ENCODE data around the gene GNB3.

The GNB3 gene

DNA sequence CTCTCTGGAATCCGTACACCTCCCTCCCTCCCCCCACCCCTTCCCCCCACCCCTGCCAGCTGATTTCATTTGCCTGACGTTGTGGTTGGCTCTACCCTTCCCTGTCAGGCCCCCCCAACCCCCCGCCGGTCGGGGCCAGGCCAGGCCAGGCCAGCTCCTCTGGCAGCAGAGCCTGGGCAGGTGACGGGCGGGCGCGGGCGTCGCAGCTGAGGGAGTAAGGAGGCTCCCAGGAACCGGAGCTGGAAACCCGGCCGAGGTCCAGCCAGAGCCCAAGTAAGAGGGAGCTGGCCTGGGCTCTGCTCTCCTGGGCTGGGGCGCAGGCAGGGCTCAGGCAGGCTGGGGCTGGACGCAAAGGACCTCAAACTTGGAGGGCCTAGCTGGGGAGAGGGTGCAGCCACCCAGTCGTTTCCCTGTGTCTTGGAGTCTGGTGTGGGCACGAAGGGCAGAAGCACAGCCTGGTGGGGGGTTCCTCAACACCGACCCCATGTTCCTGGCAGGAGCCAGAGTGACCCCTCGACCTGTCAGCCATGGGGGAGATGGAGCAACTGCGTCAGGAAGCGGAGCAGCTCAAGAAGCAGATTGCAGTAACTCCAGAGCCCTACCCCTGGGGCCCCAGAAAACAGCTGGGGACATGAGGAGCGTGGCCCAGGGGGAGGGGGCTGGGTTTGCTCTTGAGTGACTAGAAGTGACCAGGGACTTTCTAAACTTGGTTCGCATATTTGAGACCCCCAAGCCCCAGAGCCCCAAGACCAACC is at the start of gene GNB3:
GNB3 (plus strand) TSS at position 165 of the 755 bp plus-strand sequence; CDS start at position 528, 363 bp downstream.
- DNase-seq: no peak

DNA sequence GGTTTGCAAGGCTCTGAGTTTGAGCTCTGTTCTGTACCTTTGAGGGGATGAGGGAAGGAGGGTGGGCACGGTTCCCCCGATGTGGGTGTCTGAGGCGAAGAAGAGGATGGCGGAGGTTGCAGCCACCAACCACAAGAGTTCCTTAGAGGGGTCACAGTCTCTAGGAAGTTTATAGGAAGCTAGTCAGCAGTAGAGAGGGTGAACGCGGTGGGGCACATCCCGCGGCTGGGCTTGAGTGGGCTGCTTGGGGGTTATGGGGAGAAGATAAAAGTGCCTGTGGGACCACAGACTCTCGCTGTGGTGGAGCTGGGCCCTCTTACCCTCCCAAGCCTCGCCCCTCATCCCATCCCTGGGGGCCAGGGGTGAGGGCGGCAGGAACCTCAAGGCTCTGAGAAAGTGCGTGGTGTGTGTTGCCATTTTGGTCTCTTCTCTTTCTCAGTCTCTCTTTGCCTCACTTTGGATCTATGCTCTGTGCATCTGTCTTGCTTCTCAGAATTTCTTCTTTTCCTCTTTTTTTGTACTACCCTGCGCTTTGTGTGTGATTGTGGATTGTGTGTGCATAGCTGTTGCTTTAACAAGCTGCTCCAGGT is 48.7 kb upstream of the GNB3 start:
- DNase-seq: no peak

DNA sequence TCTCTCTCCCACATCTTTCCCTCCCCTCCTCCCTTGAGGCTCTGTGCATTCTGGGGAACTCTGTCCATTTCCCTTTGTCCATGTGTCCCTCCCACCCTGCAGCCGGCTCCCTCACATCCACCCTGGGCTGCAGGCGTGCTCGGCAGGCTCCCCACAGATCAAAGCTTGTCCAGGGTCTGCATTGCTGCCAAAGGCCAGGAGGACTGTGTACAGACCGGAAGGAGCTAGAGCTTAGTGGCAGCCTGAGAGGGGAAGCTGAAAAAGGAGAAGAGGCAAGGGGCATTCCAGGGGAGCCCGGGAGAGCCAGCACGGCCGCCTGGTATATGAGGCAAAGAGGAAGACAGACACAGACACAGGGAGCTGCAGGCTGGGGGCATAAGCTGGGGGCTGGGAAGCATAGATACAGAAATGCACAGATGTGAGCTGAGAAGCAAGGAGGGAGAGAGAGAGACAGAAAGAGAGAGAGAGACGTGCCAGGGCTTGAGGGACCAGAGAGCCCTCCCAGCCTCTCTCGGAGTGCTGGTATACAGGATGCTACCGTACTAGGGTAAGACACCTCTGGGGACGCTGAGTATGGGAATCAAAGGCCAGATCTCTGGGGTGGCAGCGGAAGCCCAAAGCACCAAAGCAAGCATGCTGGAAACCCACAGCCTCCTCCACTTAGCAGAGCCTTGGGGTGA is 48.1 kb upstream of the GNB3 start:
- no peak for DNase-seq

DNA sequence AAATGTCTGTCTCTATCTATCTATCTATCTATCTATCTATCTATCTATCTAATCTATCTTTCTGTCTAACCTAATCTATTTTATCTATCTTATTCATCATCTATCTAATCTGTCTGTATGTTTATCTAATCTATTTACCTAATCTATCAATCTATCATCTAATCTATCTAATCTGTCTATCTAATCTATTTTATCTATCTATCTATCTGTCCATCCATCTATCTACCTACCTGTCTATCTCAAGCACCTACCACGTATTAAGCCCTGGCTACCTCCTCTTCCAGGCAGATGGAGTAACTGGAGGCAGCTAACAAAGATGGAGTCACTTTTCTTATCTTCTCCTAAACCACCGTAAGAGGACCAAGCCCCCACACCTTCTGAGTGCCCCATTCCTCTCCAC is 45.6 kb upstream of the GNB3 start:
- DNase-seq: no peak

DNA sequence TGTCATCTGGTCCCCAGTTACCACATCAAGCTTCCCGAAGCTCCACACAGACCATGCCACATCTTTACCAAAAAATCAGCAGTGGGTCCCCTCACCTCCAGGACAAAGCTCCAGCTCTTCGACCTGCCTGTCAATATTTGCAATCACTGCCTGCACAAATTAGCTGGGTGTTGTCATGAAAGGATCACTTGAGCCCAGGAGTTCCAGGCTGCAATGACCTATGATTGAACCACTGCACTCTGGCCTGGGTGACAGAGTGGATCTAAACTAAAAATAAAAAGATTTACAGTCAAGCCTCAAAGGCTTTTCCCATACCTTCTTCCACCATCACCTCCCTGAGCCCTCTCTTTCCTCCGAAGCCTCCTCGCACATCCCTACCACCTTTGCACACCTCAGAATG is 44.1 kb upstream of the GNB3 start:
- no peak for DNase-seq

DNA sequence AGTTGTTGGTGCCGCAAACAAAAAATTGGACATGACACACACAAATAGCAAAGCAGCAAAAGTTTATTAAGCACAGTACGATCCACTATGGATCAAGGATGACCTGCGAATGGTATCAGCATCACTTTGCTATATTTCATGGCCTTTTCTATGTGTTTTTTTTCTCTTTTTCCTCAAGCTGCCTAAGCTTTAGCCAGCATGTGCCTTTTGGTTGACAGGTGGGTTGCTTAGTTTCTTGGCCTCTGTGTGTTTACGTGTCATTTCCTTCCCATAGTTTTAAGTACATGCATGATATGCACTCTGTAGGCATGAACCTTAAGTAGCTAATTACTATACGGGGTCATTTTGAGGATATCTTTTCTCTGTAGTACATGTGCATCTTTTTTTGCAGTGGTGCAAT is 41.6 kb upstream of the GNB3 start:
- no peak for DNase-seq

DNA sequence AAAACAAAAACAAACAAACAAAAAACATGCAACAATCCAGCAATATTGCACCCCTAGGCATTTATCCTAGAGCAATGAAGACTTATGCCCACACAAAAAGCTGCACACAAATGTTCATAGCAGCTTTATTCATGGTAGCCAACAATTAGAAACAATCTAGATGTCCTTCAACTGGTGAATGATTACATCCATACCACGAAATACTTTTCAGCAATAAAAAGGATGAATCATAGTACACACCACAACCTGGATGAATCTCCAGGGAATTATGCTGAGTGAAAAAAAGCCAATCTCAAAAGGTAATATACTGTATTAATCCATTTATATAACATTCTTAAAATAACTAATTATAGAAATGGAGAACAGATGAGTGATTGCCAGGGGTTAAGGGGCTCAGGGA is 33.6 kb upstream of the GNB3 start:
- no peak for DNase-seq

DNA sequence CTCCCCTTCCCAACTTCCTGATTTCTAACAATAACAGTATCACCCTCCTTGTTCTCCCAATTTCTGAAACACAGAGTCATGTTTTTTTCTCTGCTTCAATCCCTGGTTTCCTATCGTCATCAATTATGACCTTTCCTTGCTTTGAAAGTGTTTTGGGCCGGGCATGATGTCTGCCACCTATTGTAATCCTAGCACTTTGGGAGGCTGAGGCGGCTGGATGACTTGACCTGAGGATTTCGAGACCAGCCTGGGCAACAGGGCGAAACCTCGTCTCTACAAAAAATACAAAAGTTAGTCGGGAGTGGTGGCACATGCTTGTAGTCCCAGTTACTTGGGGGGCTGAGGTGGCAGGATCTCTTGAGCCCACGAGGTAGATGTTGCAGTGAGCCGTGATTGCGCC is 31.7 kb upstream of the GNB3 start:
- DNase-seq: no peak

DNA sequence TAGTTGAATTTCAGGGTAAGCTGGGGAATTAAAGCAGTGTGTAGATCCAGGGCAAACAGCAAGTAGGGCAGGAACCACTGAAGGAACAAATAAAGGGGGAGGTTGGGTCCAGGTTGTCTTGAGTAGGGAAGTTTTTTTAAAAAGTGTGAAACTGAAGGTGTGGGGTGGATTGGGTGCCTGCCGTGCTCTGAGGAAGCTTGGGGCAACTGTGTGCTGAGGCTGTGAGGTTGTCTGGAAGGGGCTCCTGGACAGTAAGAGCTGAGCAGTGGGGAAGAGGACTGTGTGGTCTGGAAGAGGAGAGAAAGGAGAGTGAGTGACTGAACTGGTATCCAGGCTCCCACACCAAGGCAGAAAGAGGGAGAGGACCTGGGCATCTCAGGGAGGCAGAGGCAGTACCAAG is 30.0 kb upstream of the GNB3 start:
- no peak for DNase-seq

DNA sequence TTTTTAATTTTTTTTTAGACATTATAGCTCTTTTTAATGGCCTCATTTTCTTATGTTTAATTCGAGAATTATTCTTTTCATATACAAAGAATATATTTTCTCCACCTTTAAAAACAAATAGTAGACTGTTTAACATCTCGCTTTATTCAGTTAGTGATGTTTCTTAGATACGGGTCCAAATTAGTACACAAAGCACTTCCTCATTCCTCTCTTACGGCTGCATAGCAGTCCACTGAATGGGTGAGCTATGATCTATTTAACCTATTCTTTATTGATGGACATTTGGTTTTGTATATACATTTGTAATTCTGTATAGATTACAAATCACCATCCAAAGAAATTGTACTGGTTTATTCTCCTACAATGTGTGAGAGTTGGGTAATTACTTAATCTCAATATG is 27.4 kb upstream of the GNB3 start:
- DNase-seq: no peak

DNA sequence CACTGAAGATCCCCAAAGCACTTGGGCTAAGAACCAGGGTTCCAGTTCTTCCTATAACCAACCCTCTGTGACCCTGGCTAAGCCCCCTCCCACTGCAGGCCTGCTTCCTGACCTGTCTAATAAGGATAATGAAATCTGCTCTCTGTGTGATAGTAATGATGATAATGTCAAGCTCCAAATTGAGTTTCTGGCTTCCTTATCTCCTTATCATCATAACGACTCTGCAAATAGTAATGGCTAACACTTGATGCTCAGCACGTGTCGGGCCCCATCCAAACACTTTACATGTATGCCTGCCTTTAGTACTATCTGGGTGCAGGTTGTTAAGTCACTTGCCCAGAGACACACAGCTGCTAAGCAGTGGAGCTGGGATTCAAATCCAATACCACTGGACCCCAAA is 24.1 kb upstream of the GNB3 start:
- DNase-seq: no peak

DNA sequence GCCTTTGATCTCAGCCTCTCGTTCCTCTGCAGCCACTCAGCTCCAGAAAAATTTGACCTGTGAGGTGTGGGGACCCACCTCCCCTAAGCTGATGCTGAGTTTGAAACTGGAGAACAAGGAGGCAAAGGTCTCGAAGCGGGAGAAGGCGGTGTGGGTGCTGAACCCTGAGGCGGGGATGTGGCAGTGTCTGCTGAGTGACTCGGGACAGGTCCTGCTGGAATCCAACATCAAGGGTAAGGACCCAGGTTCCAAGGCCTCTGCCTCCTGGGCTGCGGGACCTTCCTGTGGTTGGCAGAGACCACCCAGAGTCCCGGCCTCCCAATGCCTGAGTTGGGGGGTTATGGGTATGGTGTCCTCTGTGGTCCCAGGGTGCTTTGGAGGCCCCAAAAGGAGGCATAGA is 23.6 kb upstream of the GNB3 start:
- DNase-seq: no peak

DNA sequence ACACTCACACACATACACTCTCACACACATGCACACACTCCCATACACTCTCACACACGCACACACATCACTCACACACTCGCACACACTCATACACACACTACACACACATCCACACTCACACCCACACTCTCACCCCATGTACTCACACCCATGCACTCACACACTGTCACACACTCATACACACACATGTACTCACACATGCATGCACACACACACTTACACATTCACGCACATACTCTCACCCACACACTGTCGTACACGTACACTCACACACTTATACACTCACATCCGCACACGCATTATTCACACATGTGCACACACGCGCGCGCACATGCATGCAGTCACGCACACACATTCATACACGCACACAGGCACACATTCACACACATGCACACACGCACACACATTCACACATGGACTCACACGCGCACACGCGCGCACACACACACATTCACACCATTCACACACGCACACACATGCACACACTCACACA is 23.0 kb upstream of the GNB3 start:
- no peak for DNase-seq

DNA sequence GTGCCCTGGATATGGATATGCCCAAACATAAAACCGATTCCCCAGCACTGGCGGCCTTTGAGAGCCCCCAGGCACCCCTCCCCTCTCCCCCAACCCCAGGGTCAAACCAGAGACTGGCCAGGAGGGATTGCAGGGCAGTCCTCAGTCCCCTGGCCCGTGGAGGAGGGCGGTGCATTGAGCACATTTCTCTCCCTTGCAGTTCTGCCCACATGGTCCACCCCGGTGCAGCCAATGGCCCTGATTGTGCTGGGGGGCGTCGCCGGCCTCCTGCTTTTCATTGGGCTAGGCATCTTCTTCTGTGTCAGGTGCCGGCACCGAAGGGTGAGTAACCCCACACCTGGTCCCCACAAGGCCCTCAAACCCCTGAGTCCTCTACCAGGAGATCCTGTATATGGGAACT is 22.5 kb upstream of the GNB3 start:
- no peak for DNase-seq

DNA sequence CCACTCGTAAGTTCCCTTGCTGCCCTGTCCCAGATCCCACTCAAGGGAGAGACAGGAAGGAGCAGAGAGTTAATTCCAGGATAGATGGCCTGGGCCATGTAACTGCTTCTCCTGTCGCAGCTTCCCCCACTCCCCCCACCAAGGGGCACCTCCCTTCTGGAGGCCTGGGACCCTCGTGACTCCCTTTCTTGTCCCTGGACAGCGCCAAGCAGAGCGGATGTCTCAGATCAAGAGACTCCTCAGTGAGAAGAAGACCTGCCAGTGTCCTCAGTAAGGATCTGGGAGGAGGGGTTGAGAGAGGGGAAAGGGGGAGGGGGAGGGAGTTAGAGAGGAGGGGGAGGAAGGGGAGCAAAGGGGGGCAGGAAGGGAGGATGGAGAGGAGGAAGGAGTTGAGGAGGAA is 22.1 kb upstream of the GNB3 start:
- DNase-seq: no peak

DNA sequence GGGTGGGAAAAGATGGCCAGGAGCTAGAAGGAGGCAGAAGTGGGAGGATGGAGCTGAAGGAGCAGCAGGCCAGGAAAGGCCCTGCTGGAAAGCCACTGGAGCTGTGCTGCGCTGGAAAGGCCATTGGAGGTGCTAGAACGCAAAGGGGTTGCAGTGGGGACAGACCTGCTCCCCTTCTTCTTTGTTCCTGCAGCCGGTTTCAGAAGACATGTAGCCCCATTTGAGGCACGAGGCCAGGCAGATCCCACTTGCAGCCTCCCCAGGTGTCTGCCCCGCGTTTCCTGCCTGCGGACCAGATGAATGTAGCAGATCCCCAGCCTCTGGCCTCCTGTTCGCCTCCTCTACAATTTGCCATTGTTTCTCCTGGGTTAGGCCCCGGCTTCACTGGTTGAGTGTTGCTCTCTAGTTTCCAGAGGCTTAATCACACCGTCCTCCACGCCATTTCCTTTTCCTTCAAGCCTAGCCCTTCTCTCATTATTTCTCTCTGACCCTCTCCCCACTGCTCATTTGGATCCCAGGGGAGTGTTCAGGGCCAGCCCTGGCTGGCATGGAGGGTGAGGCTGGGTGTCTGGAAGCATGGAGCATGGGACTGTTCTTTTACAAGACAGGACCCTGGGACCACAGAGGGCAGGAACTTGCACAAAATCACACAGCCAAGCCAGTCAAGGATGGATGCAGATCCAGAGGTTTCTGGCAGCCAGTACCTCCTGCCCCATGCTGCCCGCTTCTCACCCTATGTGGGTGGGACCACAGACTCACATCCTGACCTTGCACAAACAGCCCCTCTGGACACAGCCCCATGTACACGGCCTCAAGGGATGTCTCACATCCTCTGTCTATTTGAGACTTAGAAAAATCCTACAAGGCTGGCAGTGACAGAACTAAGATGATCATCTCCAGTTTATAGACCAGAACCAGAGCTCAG is 21.4 kb upstream of the GNB3 start:
- DNase-seq: no peak

DNA sequence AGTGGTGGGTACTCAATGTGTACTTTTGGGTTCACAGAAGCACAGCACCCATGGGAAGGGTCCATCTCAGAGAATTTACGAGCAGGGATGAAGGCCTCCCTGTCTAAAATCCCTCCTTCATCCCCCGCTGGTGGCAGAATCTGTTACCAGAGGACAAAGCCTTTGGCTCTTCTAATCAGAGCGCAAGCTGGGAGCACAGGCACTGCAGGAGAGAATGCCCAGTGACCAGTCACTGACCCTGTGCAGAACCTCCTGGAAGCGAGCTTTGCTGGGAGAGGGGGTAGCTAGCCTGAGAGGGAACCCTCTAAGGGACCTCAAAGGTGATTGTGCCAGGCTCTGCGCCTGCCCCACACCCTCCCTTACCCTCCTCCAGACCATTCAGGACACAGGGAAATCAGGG is 20.6 kb upstream of the GNB3 start:
- no peak for DNase-seq

DNA sequence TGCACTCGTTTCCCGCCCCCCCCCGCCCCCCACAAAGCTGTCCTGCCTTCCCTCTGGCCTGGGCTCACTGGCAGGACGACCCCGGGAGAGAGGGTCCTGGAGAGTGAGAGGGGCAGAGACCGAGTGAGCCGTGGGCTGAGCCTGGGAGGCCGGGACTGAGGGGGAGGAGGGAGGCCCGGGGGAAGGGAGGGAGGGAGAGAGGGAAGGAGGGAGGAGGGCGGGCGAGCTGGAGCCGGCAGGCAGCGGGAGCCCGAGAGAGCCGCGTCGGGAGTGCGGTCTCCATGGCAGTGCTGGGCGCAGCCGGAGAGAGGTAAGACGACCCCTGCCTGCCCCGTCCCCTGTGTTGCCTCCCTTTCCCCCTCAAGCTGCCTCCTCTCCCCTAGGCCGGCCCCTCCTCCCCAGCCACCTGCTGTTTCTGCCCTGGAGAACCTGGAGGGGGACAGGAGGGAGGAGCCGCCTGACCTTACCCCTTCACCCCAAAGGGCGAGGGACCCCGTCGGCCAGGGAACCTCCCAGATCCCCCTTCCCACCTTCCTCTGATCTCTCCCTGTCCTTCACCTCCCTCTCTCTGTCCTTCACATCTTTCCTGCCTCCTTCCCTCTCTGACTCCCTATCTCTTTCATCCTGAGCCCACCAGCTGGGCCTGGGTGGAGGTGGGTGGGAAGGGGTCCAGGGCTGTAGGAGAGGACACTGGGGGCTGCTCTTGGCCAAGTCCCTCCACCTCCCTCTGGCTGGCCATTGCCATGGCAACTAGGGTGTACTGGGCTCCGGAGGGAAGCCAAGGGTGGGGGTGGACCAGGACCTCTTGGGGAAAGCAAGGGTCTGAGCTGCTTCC is 18.9 kb upstream of the GNB3 start, which contains the start of gene GPR162:
GPR162 (plus strand) TSS at position 231 of the 835 bp plus-strand sequence. CDS start 2,078 bp downstream, outside the sequence.
- DNase-seq: peak; percentile 73

DNA sequence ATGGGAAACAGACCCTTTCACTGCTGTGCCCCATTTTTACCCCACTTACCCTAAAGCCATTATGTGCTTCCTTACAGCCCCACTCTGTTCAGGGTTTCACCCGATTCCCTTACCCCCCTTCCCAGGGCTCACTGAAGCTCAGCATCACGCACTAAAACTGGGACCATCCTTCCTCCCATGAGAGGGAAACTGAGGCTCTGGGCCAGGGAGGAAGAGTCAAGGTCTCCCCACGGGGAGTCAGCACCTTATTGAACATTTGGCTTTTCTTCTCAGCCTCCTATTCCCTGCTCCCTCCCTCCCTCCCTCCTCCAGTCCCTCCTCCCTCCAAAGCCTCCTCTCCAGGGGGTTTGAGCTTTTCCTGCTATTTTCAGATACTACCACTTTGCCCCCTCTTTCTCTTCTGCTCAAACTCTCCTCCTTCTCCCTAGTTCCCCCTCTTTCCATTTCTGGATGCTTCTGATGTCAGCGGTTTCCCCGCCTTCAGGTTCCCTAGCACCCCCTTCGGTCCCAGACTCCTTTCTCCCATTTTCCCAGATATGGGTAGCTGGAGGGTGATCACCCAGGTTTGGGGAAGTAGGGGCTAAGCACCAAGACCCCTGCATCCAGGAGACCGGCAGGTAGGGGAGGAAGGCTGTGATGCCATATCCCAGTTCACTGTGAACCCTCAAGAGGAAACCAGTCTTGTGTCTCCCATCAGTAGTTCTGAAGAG is 18.1 kb upstream of the GNB3 start:
- DNase-seq: no peak

DNA sequence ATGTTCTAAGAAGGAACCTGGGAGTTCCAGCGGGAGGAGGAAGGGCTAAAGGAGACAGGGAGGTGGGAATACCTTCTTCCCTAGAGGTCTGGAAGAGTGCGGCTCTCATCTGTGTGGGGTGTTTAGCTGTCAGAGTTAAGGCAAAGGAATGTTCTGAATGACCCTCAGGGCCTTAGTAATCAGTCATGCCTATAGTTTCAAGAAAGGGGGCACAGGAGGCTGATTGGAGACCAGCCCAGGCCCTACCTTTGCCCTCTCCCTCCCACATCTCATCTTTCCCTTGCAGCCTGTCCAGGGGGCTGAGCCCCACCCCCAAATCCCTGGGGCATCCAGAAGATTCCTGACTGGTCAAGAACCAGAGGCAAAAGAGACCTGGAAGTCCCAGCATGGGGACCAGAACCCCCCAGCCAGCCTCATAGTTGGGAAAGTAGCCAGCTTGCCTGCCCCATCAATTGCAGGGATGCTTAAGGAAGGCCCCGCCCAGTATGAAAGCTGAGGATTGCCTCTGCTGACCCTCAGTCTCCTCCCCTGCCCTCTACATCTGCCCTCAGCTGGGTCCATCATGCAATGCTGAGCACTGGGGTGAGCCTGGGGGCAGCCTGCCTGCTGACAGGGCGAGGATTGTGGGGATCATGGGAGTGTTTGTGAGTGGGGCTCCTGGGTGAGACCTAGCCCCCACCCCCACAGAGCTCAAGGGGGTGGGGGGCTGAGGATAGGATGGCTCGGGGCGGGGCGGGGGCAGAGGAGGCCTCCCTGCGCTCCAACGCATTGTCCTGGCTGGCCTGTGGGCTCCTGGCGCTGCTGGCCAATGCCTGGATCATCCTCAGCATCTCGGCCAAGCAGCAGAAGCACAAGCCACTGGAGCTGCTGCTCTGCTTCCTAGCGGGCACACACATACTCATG is 17.3 kb upstream of the GNB3 start:
- no peak for DNase-seq
